WTC11 (cell line): ENCODE measurements around the gene MAML3. TPM values are rescaled to one million over a fixed set of nuclear protein-coding genes. Genes with fewer than 3 reads are reported as not detected.

Experiments
- ATAC-seq: fragments of 200-7000 bp; cut with Tn5 transposase; 2 replicates; pipeline ENCODE4 v1.10.0; 2021; ENCODE audit warnings: mild to moderate bottlenecking, moderate library complexity
- CTCF ChIA-PET: fragments of 300-600 bp; sonication (Branson Sonifier 250); formaldehyde crosslinking; loops from one replicate; lab custom pipeline; 2021; ENCODE audit warnings: antibody characterized with exemption; lab: Charles Lee
- POLR2A ChIA-PET: fragments of 350-600 bp; sonication (Branson Sonifier 250); formaldehyde crosslinking; loops from one replicate; lab custom pipeline; 2021; ENCODE audit warnings: antibody characterized with exemption; lab: Charles Lee
- DNase-seq: peaks from one replicate; pipeline ENCODE4 v3.0.0; 2021; ENCODE audit warnings: low spot score
- H3K27ac Mint-ChIP-seq: 2 replicates; pipeline ENCODE4 v1.8.0; 2021; ENCODE audit warnings: mixed read lengths
- H3K27me3 Mint-ChIP-seq: 2 replicates; pipeline ENCODE4 v1.8.0; 2021; ENCODE audit warnings: low read depth, mild to moderate bottlenecking, moderate library complexity, mixed read lengths
- H3K36me3 Mint-ChIP-seq: 2 replicates; pipeline ENCODE4 v1.8.0; 2021; ENCODE audit warnings: mixed read lengths
- H3K4me1 Mint-ChIP-seq: 2 replicates; pipeline ENCODE4 v1.8.0; 2022; ENCODE audit warnings: mixed read lengths
- H3K4me3 Mint-ChIP-seq: 2 replicates; pipeline ENCODE4 v1.8.0; 2021; ENCODE audit warnings: mild to moderate bottlenecking, moderate library complexity, mixed read lengths
- H3K9me3 Mint-ChIP-seq: 2 replicates; pipeline ENCODE4 v1.8.0; 2021; ENCODE audit warnings: mixed read lengths
- CBFB ChIP-seq: sonication (generic); formaldehyde crosslinking; IDR thresholded peaks from 2 replicates; pipeline ENCODE4 v1.8.1; 2022; ENCODE audit warnings: mild to moderate bottlenecking, low read depth, missing genetic modification reagents
- ELF4 ChIP-seq: sonication (generic); formaldehyde crosslinking; IDR thresholded peaks from 2 replicates; pipeline ENCODE4 v1.8.1; 2022; ENCODE audit warnings: low read depth, mild to moderate bottlenecking, moderate library complexity, missing genetic modification reagents
- ESRRA ChIP-seq: sonication (generic); formaldehyde crosslinking; IDR thresholded peaks from 2 replicates; pipeline ENCODE4 v1.8.1; 2022; ENCODE audit warnings: mild to moderate bottlenecking, missing genetic modification reagents, borderline replicate concordance
- FOXP1 ChIP-seq: sonication (generic); formaldehyde crosslinking; IDR thresholded peaks from 2 replicates; pipeline ENCODE4 v1.8.0; 2022; ENCODE audit warnings: missing genetic modification reagents, mild to moderate bottlenecking, moderate library complexity, borderline replicate concordance
- FOXP4 ChIP-seq: sonication (generic); formaldehyde crosslinking; IDR thresholded peaks from 2 replicates; pipeline ENCODE4 v1.8.0; 2022; ENCODE audit warnings: mild to moderate bottlenecking, missing genetic modification reagents
- GTF2I ChIP-seq: fragments of 250-450 bp; sonication (Bioruptor Pico); conservative IDR thresholded peaks from 2 replicates; pipeline ENCODE4 v1.4.0; 2021; ENCODE audit warnings: mild to moderate bottlenecking
- HMGA2 ChIP-seq: fragments of 250-450 bp; sonication (Bioruptor Pico); IDR thresholded peaks from 2 replicates; pipeline ENCODE4 v1.4.0; 2021; ENCODE audit warnings: mild to moderate bottlenecking, moderate library complexity
- JUN ChIP-seq: sonication (generic); formaldehyde crosslinking; IDR thresholded peaks from 2 replicates; pipeline ENCODE4 v1.8.0; 2023; ENCODE audit warnings: mild to moderate bottlenecking, missing genetic modification reagents
- MAX ChIP-seq: sonication (generic); formaldehyde crosslinking; IDR thresholded peaks from 2 replicates; pipeline ENCODE4 v1.8.0; 2022; ENCODE audit warnings: mild to moderate bottlenecking, missing genetic modification reagents
- RELA ChIP-seq: sonication (generic); formaldehyde crosslinking; IDR thresholded peaks from 2 replicates; pipeline ENCODE4 v1.8.1; 2022; ENCODE audit warnings: missing genetic modification reagents, mild to moderate bottlenecking, borderline replicate concordance
- SMAD4 ChIP-seq: sonication (generic); formaldehyde crosslinking; IDR thresholded peaks from 2 replicates; pipeline ENCODE4 v1.8.0; 2022; ENCODE audit warnings: mild to moderate bottlenecking, missing genetic modification reagents
- TP53 ChIP-seq: sonication (generic); formaldehyde crosslinking; IDR thresholded peaks from 2 replicates; pipeline ENCODE4 v1.8.1; 2023; ENCODE audit warnings: mild to moderate bottlenecking, missing genetic modification reagents
- USF2 ChIP-seq: sonication (generic); formaldehyde crosslinking; IDR thresholded peaks from 2 replicates; pipeline ENCODE4 v1.8.1; 2023; ENCODE audit warnings: mild to moderate bottlenecking, missing genetic modification reagents, moderate library complexity
- ZBTB43 ChIP-seq: sonication (generic); formaldehyde crosslinking; IDR thresholded peaks from 2 replicates; pipeline ENCODE4 v1.8.1; 2023; ENCODE audit warnings: mild to moderate bottlenecking, missing genetic modification reagents
- ZMAT4 ChIP-seq: fragments of 250-450 bp; sonication (Bioruptor Pico); IDR thresholded peaks from 2 replicates; pipeline ENCODE4 v1.9.0; 2021; ENCODE audit warnings: mild to moderate bottlenecking
- ZNF232 ChIP-seq: sonication (generic); formaldehyde crosslinking; IDR thresholded peaks from 2 replicates; pipeline ENCODE4 v1.8.0; 2022; ENCODE audit warnings: mild to moderate bottlenecking, missing genetic modification reagents
- ZNF396 ChIP-seq: fragments of 250-450 bp; sonication (Bioruptor Pico); IDR thresholded peaks from 2 replicates; pipeline ENCODE4 v1.8.0; 2021; ENCODE audit warnings: mild to moderate bottlenecking, moderate library complexity, borderline replicate concordance
- total RNA-seq: library from RNA; stranded (reverse); gene quantifications from 3 replicates; pipeline ENCODE4 v1.2.3, GENCODE V29; 2021
- TF ChIP-seq, protein P1 (sequence below): fragments of 250-450 bp; sonication (Bioruptor Pico); IDR thresholded peaks from 2 replicates; pipeline ENCODE4 v1.9.0; 2021; ENCODE audit warnings: mild to moderate bottlenecking, borderline replicate concordance
- TF ChIP-seq, protein P2 (sequence below): sonication (generic); formaldehyde crosslinking; IDR thresholded peaks from 2 replicates; pipeline ENCODE4 v1.8.1; 2022; ENCODE audit warnings: low read depth, mild to moderate bottlenecking, moderate library complexity, missing genetic modification reagents, borderline replicate concordance
- TF ChIP-seq, protein P3 (sequence below): fragments of 250-450 bp; sonication (Bioruptor Pico); IDR thresholded peaks from 2 replicates; pipeline ENCODE4 v1.9.0; 2021; ENCODE audit warnings: mild to moderate bottlenecking
- TF ChIP-seq, protein P4 (sequence below): fragments of 250-450 bp; sonication (Bioruptor Pico); IDR thresholded peaks from 2 replicates; pipeline ENCODE4 v1.9.0; 2021; ENCODE audit warnings: moderate library complexity, mild to moderate bottlenecking, inconsistent platforms, borderline replicate concordance

MAML3 gene
- total RNA-seq, 1 experiment from 2014 or later, result 7.4 TPM

- TF ChIP-seq, protein P1, sequence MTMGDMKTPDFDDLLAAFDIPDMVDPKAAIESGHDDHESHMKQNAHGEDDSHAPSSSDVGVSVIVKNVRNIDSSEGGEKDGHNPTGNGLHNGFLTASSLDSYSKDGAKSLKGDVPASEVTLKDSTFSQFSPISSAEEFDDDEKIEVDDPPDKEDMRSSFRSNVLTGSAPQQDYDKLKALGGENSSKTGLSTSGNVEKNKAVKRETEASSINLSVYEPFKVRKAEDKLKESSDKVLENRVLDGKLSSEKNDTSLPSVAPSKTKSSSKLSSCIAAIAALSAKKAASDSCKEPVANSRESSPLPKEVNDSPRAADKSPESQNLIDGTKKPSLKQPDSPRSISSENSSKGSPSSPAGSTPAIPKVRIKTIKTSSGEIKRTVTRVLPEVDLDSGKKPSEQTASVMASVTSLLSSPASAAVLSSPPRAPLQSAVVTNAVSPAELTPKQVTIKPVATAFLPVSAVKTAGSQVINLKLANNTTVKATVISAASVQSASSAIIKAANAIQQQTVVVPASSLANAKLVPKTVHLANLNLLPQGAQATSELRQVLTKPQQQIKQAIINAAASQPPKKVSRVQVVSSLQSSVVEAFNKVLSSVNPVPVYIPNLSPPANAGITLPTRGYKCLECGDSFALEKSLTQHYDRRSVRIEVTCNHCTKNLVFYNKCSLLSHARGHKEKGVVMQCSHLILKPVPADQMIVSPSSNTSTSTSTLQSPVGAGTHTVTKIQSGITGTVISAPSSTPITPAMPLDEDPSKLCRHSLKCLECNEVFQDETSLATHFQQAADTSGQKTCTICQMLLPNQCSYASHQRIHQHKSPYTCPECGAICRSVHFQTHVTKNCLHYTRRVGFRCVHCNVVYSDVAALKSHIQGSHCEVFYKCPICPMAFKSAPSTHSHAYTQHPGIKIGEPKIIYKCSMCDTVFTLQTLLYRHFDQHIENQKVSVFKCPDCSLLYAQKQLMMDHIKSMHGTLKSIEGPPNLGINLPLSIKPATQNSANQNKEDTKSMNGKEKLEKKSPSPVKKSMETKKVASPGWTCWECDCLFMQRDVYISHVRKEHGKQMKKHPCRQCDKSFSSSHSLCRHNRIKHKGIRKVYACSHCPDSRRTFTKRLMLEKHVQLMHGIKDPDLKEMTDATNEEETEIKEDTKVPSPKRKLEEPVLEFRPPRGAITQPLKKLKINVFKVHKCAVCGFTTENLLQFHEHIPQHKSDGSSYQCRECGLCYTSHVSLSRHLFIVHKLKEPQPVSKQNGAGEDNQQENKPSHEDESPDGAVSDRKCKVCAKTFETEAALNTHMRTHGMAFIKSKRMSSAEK (CRISPR knock-in tag), result no peak
- TF ChIP-seq JUN (CRISPR knock-in tag), result no peak
- no peak for TF ChIP-seq CBFB (CRISPR knock-in tag)
- no peak for TF ChIP-seq HMGA2 (CRISPR knock-in tag)
- TF ChIP-seq, protein P2, sequence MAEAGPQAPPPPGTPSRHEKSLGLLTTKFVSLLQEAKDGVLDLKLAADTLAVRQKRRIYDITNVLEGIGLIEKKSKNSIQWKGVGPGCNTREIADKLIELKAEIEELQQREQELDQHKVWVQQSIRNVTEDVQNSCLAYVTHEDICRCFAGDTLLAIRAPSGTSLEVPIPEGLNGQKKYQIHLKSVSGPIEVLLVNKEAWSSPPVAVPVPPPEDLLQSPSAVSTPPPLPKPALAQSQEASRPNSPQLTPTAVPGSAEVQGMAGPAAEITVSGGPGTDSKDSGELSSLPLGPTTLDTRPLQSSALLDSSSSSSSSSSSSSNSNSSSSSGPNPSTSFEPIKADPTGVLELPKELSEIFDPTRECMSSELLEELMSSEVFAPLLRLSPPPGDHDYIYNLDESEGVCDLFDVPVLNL (CRISPR knock-in tag), result no peak
- no peak for TF ChIP-seq ZMAT4
- TF ChIP-seq, protein P3, sequence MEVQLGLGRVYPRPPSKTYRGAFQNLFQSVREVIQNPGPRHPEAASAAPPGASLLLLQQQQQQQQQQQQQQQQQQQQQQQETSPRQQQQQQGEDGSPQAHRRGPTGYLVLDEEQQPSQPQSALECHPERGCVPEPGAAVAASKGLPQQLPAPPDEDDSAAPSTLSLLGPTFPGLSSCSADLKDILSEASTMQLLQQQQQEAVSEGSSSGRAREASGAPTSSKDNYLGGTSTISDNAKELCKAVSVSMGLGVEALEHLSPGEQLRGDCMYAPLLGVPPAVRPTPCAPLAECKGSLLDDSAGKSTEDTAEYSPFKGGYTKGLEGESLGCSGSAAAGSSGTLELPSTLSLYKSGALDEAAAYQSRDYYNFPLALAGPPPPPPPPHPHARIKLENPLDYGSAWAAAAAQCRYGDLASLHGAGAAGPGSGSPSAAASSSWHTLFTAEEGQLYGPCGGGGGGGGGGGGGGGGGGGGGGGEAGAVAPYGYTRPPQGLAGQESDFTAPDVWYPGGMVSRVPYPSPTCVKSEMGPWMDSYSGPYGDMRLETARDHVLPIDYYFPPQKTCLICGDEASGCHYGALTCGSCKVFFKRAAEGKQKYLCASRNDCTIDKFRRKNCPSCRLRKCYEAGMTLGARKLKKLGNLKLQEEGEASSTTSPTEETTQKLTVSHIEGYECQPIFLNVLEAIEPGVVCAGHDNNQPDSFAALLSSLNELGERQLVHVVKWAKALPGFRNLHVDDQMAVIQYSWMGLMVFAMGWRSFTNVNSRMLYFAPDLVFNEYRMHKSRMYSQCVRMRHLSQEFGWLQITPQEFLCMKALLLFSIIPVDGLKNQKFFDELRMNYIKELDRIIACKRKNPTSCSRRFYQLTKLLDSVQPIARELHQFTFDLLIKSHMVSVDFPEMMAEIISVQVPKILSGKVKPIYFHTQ (CRISPR knock-in tag), result no peak
- no peak for TF ChIP-seq FOXP1 (CRISPR knock-in tag)
Measured at GRCh38 chr4:139808381-139808807, 345.6 kb downstream of the MAML3 start (continued).

DNA sequence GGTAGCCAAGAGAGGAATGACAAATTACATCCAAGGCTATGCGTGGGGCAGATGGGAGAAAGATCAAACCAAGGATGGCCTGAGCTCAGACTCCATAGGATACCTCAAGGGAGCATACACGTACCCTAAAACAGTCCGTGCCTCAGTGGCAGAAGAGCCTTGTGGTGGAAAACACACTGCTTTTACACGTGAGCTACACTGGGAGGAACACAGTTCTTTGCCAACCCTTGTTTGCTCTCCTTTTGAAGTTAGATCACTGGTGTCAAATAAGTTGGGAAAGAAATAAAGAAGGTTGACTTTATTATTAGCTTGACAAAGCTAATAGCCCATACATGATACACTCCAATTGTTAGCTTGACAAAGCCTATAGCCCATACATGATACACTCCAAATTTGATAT, 346.5 kb downstream of the MAML3 start:
- Mint-ChIP-seq H3K4me3 (no peak overlapping the region), H3K36me3 (peaks cover 10% of the 10 kb centered on the region), H3K27ac (no peak overlapping the region), H3K4me1 (peaks cover 15% of the 10 kb centered on the region), H3K27me3 (no peaks in the 10 kb centered on the region), H3K9me3 (peaks cover 11% of the 10 kb centered on the region)
- ChIA-PET CTCF (interaction anchor here (1.1 kb wide), 2 partner anchors 12 to 519 kb away, joined by 3 read pairs; no protein-coding TSS in a partner anchor), POLR2A (no interaction called here)
- ATAC-seq (no peak), DNase-seq (no peak)
- TF ChIP-seq ZNF396, result no peak
- no peak for TF ChIP-seq RELA
- TF ChIP-seq ESRRA (CRISPR knock-in tag), result no peak
- no peak for TF ChIP-seq ELF4 (CRISPR knock-in tag)
- no peak for TF ChIP-seq FOXP4
- no peak for TF ChIP-seq TP53 (CRISPR knock-in tag)
- no peak for TF ChIP-seq ZNF232 (CRISPR knock-in tag)
- TF ChIP-seq GTF2I (CRISPR knock-in tag), result no peak
- TF ChIP-seq ZBTB43 (CRISPR knock-in tag), result no peak
- TF ChIP-seq, protein P4, sequence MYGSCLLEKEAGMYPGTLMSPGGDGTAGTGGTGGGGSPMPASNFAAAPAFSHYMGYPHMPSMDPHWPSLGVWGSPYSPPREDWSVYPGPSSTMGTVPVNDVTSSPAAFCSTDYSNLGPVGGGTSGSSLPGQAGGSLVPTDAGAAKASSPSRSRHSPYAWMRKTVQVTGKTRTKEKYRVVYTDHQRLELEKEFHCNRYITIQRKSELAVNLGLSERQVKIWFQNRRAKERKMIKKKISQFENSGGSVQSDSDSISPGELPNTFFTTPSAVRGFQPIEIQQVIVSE (CRISPR knock-in tag), result no peak
- no peak for TF ChIP-seq SMAD4 (CRISPR knock-in tag)
- no peak for TF ChIP-seq USF2
- no peak for TF ChIP-seq MAX (CRISPR knock-in tag)
